ENCODE measurements around the gene TBC1D22A. TPM values are rescaled to one million over a fixed set of nuclear protein-coding genes. Genes with fewer than 3 reads are reported as not detected.

The TBC1D22A gene
- total and polyA plus RNA-seq, 2 experiments from 2014 or later = 15.3 to 19.8 TPM

GRCh38 chr22:46829117-46829891, 66.9 kb downstream of the TBC1D22A start:
- H3K4me1 ChIP-seq (ENCODE audit: insufficient read depth) = peaks cover 34% of the 10 kb centered on the region
- no peak overlapping the region for H2AFZ ChIP-seq
- H3K36me3 ChIP-seq (replicated peaks; ENCODE audit: insufficient read depth, low read depth) = no peaks in the 10 kb centered on the region
- peak overlapping the region; percentile 84 for H3K27ac ChIP-seq
- no peaks in the 10 kb centered on the region for H3K9me3 ChIP-seq (ENCODE audit: low read depth)
- peak; percentile 71 for DNase-seq (ENCODE audit: low spot score)
- H3K9me2 ChIP-seq (replicated peaks; ENCODE audit: insufficient read depth) = no peaks in the 10 kb centered on the region
- H3K4me3 ChIP-seq = no peak overlapping the region
- H3K27me3 ChIP-seq = no peaks in the 10 kb centered on the region
- peak overlapping the region; percentile 56 for H3K4me2 ChIP-seq
- peaks cover 33% of the 10 kb centered on the region for H3K79me2 ChIP-seq
- TF ChIP-seq CTCF (IDR thresholded peaks at IDR 0.05; ENCODE audit: poor library complexity) = no peak
- no peak for TF ChIP-seq EZH2phosphoT487 (IDR thresholded peaks at IDR 0.05; ENCODE audit: low read depth, severe bottlenecking, unreplicated experiment)
- no peak for TF ChIP-seq EZH2 (IDR thresholded peaks at IDR 0.05; ENCODE audit: borderline replicate concordance)
- H4K20me1 ChIP-seq (ENCODE audit: insufficient read depth, poor library complexity, severe bottlenecking) = peaks cover 12% of the 10 kb centered on the region
- whole genome bisulfite sequencing (ENCODE audit: low lambda C conversion rate, missing lambda C conversion rate) = 57% methylated on average over 12 of the region's 12 CpGs

DNA sequence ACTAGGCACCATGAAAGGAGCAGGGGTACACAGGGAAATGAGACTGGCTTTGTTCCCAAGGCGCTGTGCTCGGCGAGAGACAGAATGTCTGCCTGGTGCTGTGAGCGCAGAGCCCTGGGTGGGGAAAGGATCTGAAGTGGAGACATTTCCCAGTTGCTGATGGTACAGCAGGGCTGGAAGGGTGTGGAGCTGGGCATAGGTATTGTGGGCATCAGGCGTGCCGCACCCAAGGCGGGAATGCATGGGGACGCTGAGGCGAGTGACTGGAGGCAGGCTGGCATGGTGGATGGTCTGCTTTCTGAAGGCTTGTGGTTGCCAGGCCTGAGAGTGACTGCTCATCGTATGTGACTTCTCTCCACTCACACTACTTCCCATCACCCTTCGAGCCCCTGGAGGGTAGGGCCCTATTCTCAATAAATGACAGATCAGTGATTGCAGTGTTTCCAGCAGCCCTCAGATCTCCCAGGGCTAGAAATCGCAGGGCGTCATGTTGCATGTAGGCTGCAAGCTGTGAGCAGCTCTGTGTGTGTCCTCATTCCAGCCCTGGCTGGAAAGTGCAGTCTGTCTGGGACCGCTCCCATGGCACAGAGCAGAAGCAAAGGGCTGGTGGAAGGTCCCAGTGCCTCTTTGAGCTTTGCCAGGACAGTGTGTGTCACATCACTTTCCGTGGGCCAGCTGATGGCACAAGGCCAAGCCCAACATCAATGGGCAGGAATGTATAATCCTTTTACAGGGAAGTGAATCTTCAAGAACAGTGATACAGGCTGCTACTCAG, 67.7 kb downstream of the TBC1D22A start:
- TF ChIP-seq EZH2phosphoT487 (IDR thresholded peaks at IDR 0.05; ENCODE audit: low read depth, severe bottlenecking, unreplicated experiment) (no peak), EZH2 (IDR thresholded peaks at IDR 0.05; ENCODE audit: borderline replicate concordance) (no peak), CTCF (IDR thresholded peaks at IDR 0.05; ENCODE audit: poor library complexity) (no peak)
- Histone ChIP-seq H3K4me3 (no peak overlapping the region), H3K27me3 (no peaks in the 10 kb centered on the region), H3K79me2 (peaks cover 33% of the 10 kb centered on the region), H3K36me3 (replicated peaks; ENCODE audit: insufficient read depth, low read depth) (no peaks in the 10 kb centered on the region), H2AFZ (no peak overlapping the region), H3K9me3 (ENCODE audit: low read depth) (peaks cover 7% of the 10 kb centered on the region), H3K4me1 (ENCODE audit: insufficient read depth) (peaks cover 34% of the 10 kb centered on the region), H3K4me2 (peak overlapping the region; percentile 56), H3K9me2 (replicated peaks; ENCODE audit: insufficient read depth) (no peaks in the 10 kb centered on the region), H3K27ac (peak overlapping the region; percentile 84), H4K20me1 (ENCODE audit: insufficient read depth, poor library complexity, severe bottlenecking) (peaks cover 12% of the 10 kb centered on the region)
- 80% methylated on average over 15 of the region's 15 CpGs for WGBS (ENCODE audit: low lambda C conversion rate, missing lambda C conversion rate)
- DNase-seq (ENCODE audit: low spot score) = peak; percentile 27

- H3K4me2 ChIP-seq = no peak overlapping the region
- H3K79me2 ChIP-seq = peaks cover 33% of the 10 kb centered on the region
- 89% methylated on average over 8 of the region's 8 CpGs for WGBS (ENCODE audit: low lambda C conversion rate, missing lambda C conversion rate)
- TF ChIP-seq EZH2 (IDR thresholded peaks at IDR 0.05; ENCODE audit: borderline replicate concordance) = no peak
- H3K9me2 ChIP-seq (replicated peaks; ENCODE audit: insufficient read depth) = no peaks in the 10 kb centered on the region
- H3K27ac ChIP-seq = peak overlapping the region; percentile 44
- no peaks in the 10 kb centered on the region for H3K36me3 ChIP-seq (replicated peaks; ENCODE audit: insufficient read depth, low read depth)
- H3K9me3 ChIP-seq (ENCODE audit: low read depth) = peaks cover 14% of the 10 kb centered on the region
- H4K20me1 ChIP-seq (ENCODE audit: insufficient read depth, poor library complexity, severe bottlenecking) = peaks cover 12% of the 10 kb centered on the region
- H3K27me3 ChIP-seq = no peaks in the 10 kb centered on the region
- no peak overlapping the region for H3K4me3 ChIP-seq
- H3K4me1 ChIP-seq (ENCODE audit: insufficient read depth) = peaks cover 34% of the 10 kb centered on the region
- no peak overlapping the region for H2AFZ ChIP-seq
- DNase-seq (ENCODE audit: low spot score) = no peak
Measured at GRCh38 chr22:46830841-46831240, 68.4 kb downstream of the TBC1D22A start.

DNA sequence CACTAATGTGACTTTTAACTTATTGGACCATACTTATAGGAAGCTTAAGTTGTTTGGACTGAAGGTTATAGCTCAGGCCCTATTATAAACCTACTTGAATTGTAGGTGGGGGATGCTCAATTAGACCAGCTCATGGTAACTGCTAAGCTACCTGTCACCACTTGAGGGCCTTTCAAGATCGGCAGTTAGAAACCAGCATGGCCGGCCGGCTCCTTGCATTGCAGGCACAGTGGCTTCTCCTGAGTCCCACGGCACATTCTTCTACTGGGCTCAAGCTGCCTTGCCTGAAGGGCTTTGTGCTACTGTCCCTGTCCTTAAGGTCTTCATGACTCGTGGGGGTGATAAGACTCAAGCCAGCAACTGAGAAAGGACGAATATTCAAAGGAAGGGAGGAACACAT, 70.8 kb downstream of the TBC1D22A start:
- Histone ChIP-seq H3K79me2 (peaks cover 16% of the 10 kb centered on the region), H3K4me1 (ENCODE audit: insufficient read depth) (peaks cover 31% of the 10 kb centered on the region), H3K9me2 (replicated peaks; ENCODE audit: insufficient read depth) (no peaks in the 10 kb centered on the region), H3K27me3 (no peaks in the 10 kb centered on the region), H3K36me3 (replicated peaks; ENCODE audit: insufficient read depth, low read depth) (no peaks in the 10 kb centered on the region), H3K27ac (no peak overlapping the region), H3K9me3 (ENCODE audit: low read depth) (peaks cover 19% of the 10 kb centered on the region), H3K4me2 (no peak overlapping the region), H2AFZ (no peak overlapping the region), H3K4me3 (no peak overlapping the region), H4K20me1 (ENCODE audit: insufficient read depth, poor library complexity, severe bottlenecking) (peaks cover 9% of the 10 kb centered on the region)
- TF ChIP-seq EZH2phosphoT487 (IDR thresholded peaks at IDR 0.05; ENCODE audit: low read depth, severe bottlenecking, unreplicated experiment) = no peak
- TF ChIP-seq CTCF (IDR thresholded peaks at IDR 0.05; ENCODE audit: poor library complexity) = peak; percentile 39
- no peak for TF ChIP-seq EZH2 (IDR thresholded peaks at IDR 0.05; ENCODE audit: borderline replicate concordance)
- DNase-seq (ENCODE audit: low spot score) = peak; percentile 47
- WGBS (ENCODE audit: low lambda C conversion rate, missing lambda C conversion rate) = 57% methylated on average over 6 of the region's 6 CpGs
